Lung (tissue), 12 donors: ENCODE data around the gene LRRC55. TPM values are rescaled to one million over a fixed set of nuclear protein-coding genes. Genes with fewer than 3 reads are reported as not detected.
A peak's percentile ranks its signal among the peaks of the same experiment; 100 is the strongest.

Source experiments
- ATAC-seq: fragments of 200-7000 bp; cut with Tn5 transposase; one replicate; pipeline ENCODE4 v1.9.1; 2020; ENCODE audit warnings: moderate number of reproducible peaks; ENCODE audit not compliant: insufficient read depth, low FRiP score
- DNase-seq, 3 donors: peaks; one replicate each; pipeline ENCODE4 v3.0.0-alpha.2; 2013 to 2017
- H3K27ac ChIP-seq, 2 donors: one replicate each; pipeline ENCODE4 v1.5.1; 2013; ENCODE audit warnings: mild to moderate bottlenecking in 2 of 2, moderate library complexity in 2 of 2, control low read depth in 1 of 2, inconsistent platforms in 1 of 2, low read depth in 1 of 2, low read length in 1 of 2
- H3K27me3 ChIP-seq, 3 donors: one replicate each; pipeline ENCODE4 v1.5.1; 2013; ENCODE audit warnings: low read length in 2 of 3; ENCODE audit not compliant: control insufficient read depth in 3 of 3, insufficient read depth in 3 of 3
- H3K36me3 ChIP-seq, 4 donors: one replicate each; pipeline ENCODE4 v1.5.1; 2013; ENCODE audit warnings: low read length in 4 of 4, mild to moderate bottlenecking in 1 of 4, moderate library complexity in 1 of 4; ENCODE audit not compliant: control insufficient read depth in 4 of 4, insufficient read depth in 4 of 4
- H3K4me1 ChIP-seq, 5 donors: one replicate each; pipeline ENCODE4 v1.5.1; 2013; ENCODE audit warnings: low read length in 5 of 5, mild to moderate bottlenecking in 2 of 5, moderate library complexity in 1 of 5; ENCODE audit not compliant: control insufficient read depth in 5 of 5, insufficient read depth in 5 of 5
- H3K4me3 ChIP-seq: one replicate; pipeline ENCODE4 v1.5.1; 2013; ENCODE audit warnings: mild to moderate bottlenecking, control low read depth, moderate library complexity
- H3K9ac ChIP-seq, 2 donors: one replicate each; pipeline ENCODE4 v1.5.1; 2013; ENCODE audit warnings: low read length in 2 of 2, control low read depth in 1 of 2; ENCODE audit not compliant: insufficient read depth in 1 of 2
- H3K9me3 ChIP-seq, 4 donors: one replicate each; pipeline ENCODE4 v1.5.1; 2013; ENCODE audit warnings: low read length in 3 of 4, mild to moderate bottlenecking in 1 of 4, moderate library complexity in 1 of 4; ENCODE audit not compliant: control insufficient read depth in 4 of 4, insufficient read depth in 3 of 4
- CTCF ChIP-seq: IDR thresholded peaks from 2 replicates; pipeline ENCODE4 v1.5.1; 2012; ENCODE audit warnings: mild to moderate bottlenecking; ENCODE audit errors: control extremely low read depth, extremely low read depth
- WGBS, 2 donors: extraction: QIAGEN DNeasy Blood & Tissue Kit; methylation state at CpG; one replicate each; pipeline ENCODE4 v1.1.7; 2013; 5-methylcytosine and 5-hydroxymethylcytosine counted together
- polyA plus RNA-seq, 2 donors: library from polyadenylated mRNA; stranded (reverse); fragments of 200-250 nt; gene quantifications; one replicate each; pipeline ENCODE4 v1.2.1, GENCODE V29; 2013
- total RNA-seq, 2 donors: library from RNA; depleted of rRNA in 1 of 2; stranded (reverse); fragments of >200 nt in 1 of 2; gene quantifications; one replicate each; pipeline ENCODE4 v1.2.1, GENCODE V29; 2014 to 2021
- donor health status: control.
- donor health status: control.
- donor health status: Bipolar disorder and iron deficiency.
- donor health status: healthy.
- donor health status: DM: yes; HTN: yes; CAD: no.

LRRC55 gene
- total and polyA plus RNA-seq, 4 donors = 0.02 to 2.9 (median 0.09) TPM

DNA sequence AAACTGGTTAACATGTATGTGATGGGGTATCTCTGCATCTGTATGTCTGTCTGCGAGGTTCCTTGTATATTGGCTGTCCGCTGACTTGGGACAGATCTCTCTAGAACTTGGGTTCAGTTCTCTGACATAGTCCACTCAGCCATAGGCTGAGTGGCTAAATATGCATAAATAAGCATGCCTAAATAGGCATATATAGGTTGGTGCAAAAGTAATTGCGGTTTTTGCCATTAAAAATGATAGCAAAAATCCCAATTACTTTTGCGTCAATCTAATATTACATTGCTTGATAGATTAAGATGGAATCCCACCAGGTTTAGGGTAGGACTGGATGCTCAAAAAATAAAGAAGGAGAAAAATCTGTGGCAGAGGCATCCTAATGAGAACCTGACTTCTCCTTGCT is 8.8 kb downstream of the LRRC55 start:
- Histone ChIP-seq H3K9me3 (peaks cover 0 to 3% (median 0%) of the 10 kb centered on the region in 4 donors), H3K27ac (no peak overlapping the region), H3K9ac (no peak overlapping the region), H3K4me1 (peaks cover 0 to 3% (median 0%) of the 10 kb centered on the region in 5 donors), H3K27me3 (no peaks in the 10 kb centered on the region), H3K36me3 (no peaks in the 10 kb centered on the region), H3K4me3 (no peak overlapping the region)
- WGBS, 2 donors = 97 to 98% methylated on average over 4 of the region's 4 CpGs
- DNase-seq (no peak), ATAC-seq (no peak)
- TF ChIP-seq CTCF = no peak

- H3K27me3 ChIP-seq = no peaks in the 10 kb centered on the region
- TF ChIP-seq CTCF = no peak
- DNase-seq = no peak
- H3K36me3 ChIP-seq = no peaks in the 10 kb centered on the region
- no peak overlapping the region for H3K4me3 ChIP-seq
- H3K9me3 ChIP-seq = peaks cover 0 to 3% (median 0%) of the 10 kb centered on the region in 4 donors
- H3K27ac ChIP-seq = peak overlapping the region in 1 of 2 donors; percentile 26
- no peak for ATAC-seq
- no peak overlapping the region for H3K9ac ChIP-seq
- WGBS, 2 donors = 65 to 71% methylated on average over 9 of the region's 9 CpGs
- peaks cover 0 to 6% (median 2%) of the 10 kb centered on the region in 5 donors for H3K4me1 ChIP-seq
These were observed 9.8 kb downstream of the LRRC55 start for GRCh38 chr11:57191311-57192219.

GRCh38 chr11:57192316-57192715 is 10.6 kb downstream of the LRRC55 start:
- ATAC-seq (no peak), DNase-seq (no peak)
- no peaks in the 10 kb centered on the region for H3K36me3 ChIP-seq
- H3K27me3 ChIP-seq = no peaks in the 10 kb centered on the region
- H3K9ac ChIP-seq = no peak overlapping the region
- H3K4me3 ChIP-seq = no peak overlapping the region
- peaks cover 0 to 6% (median 2%) of the 10 kb centered on the region in 5 donors for H3K4me1 ChIP-seq
- peaks cover 0 to 3% (median 0%) of the 10 kb centered on the region in 4 donors for H3K9me3 ChIP-seq
- TF ChIP-seq CTCF = no peak
- 41 to 61% methylated on average over 1 of the region's 1 CpG for WGBS, 2 donors
- no peak overlapping the region for H3K27ac ChIP-seq
